ENCODE data around the gene CXCL12. TPM values are rescaled to one million over a fixed set of nuclear protein-coding genes. Genes with fewer than 3 reads are reported as not detected.

The CXCL12 gene
- polyA plus RNA-seq, 1 of the 3 experiments (the other 2 are of a cell fraction) = 4.7 TPM

DNA sequence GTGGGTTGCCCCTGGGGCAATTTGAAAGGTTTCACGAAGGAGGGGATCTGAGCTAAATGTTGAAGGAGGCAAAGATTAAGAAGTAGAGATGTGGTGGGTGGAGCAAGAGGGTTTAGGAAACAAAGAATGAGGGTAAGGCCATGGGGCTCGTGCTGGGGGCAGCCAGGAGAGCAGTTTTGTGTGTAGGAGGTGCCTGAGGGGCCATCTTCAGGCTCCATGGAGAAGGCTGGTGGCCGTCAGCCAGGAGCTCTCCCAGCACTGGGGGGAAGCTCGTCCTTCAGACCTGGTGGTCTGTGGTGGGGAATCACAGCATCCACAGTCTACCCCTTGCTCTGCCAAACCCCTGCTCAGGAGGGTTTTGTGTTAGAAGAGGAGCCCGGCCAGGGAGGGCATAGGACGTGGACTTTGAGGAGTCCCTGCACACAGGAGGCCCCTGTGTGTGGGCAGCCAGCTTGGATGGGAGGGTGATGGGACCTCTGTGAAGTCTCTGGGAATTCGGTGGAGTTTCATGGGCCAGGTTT lies 11.8 kb upstream of the CXCL12 start:
- Histone ChIP-seq H3K4me3 (ENCODE audit: low read depth in 2 of 2, low read length in 1 of 2) (no peak overlapping the region), H3K9me2 (no peaks in the 10 kb centered on the region), H3K79me2 (ENCODE audit: insufficient read depth) (no peaks in the 10 kb centered on the region), H2AFZ (ENCODE audit: low read depth) (no peak overlapping the region), H3F3A (replicated peaks; ENCODE audit: insufficient read depth) (no peaks in the 10 kb centered on the region), H4K20me1 (ENCODE audit: insufficient read depth) (no peaks in the 10 kb centered on the region), H3K27me3 (ENCODE audit: insufficient read depth) (peaks cover 24% of the 10 kb centered on the region), H3K9ac (no peak overlapping the region), H3K9me3 (no peaks in the 10 kb centered on the region), H3K36me3 (replicated peaks in 1 of 2; ENCODE audit: control insufficient read depth in 1 of 2, insufficient read depth in 2 of 2, low read length in 1 of 2) (no peaks in the 10 kb centered on the region), H3K4me1 (ENCODE audit: control insufficient read depth in 1 of 2, insufficient read depth in 2 of 2, low read depth in 1 of 2, low read length in 1 of 2) (peaks cover 0 to 7% of the 10 kb centered on the region in 2 experiments; a peak in 1 of 4 replicates), H3K27ac (ENCODE audit: low read depth in 2 of 2, low read length in 1 of 2) (no peak overlapping the region), H3K4me2 (no peak overlapping the region)
- no peak for TF ChIP-seq RFX5 (IDR thresholded peaks at IDR 0.05; ENCODE audit: low read length)
- TF ChIP-seq NFIC (IDR thresholded peaks at IDR 0.05; ENCODE audit: borderline replicate concordance) = no peak
- TF ChIP-seq, protein P1, sequence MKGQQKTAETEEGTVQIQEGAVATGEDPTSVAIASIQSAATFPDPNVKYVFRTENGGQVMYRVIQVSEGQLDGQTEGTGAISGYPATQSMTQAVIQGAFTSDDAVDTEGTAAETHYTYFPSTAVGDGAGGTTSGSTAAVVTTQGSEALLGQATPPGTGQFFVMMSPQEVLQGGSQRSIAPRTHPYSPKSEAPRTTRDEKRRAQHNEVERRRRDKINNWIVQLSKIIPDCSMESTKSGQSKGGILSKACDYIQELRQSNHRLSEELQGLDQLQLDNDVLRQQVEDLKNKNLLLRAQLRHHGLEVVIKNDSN (IDR thresholded peaks at IDR 0.05; ENCODE audit: borderline replicate concordance, low read depth) = no peak
- TF ChIP-seq CHD2 (IDR thresholded peaks at IDR 0.05; ENCODE audit: low read length, partially characterized antibody) = no peak
- TF ChIP-seq POLR2AphosphoS5 (IDR thresholded peaks at IDR 0.05; ENCODE audit: low read depth, low read length) = no peak
- TF ChIP-seq, protein P2, sequence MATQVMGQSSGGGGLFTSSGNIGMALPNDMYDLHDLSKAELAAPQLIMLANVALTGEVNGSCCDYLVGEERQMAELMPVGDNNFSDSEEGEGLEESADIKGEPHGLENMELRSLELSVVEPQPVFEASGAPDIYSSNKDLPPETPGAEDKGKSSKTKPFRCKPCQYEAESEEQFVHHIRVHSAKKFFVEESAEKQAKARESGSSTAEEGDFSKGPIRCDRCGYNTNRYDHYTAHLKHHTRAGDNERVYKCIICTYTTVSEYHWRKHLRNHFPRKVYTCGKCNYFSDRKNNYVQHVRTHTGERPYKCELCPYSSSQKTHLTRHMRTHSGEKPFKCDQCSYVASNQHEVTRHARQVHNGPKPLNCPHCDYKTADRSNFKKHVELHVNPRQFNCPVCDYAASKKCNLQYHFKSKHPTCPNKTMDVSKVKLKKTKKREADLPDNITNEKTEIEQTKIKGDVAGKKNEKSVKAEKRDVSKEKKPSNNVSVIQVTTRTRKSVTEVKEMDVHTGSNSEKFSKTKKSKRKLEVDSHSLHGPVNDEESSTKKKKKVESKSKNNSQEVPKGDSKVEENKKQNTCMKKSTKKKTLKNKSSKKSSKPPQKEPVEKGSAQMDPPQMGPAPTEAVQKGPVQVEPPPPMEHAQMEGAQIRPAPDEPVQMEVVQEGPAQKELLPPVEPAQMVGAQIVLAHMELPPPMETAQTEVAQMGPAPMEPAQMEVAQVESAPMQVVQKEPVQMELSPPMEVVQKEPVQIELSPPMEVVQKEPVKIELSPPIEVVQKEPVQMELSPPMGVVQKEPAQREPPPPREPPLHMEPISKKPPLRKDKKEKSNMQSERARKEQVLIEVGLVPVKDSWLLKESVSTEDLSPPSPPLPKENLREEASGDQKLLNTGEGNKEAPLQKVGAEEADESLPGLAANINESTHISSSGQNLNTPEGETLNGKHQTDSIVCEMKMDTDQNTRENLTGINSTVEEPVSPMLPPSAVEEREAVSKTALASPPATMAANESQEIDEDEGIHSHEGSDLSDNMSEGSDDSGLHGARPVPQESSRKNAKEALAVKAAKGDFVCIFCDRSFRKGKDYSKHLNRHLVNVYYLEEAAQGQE (IDR thresholded peaks at IDR 0.05; ENCODE audit: low read depth, low read length) = no peak
- ChIA-PET CTCF (interaction anchor here (0.7 to 2.1 kb wide), 3 partner anchors 10 to 706 kb away, joined by 3 to 12 read pairs (median 8); no protein-coding TSS in a partner anchor), POLR2A (no interaction called here)
- 13% methylated on average over 7 of the region's 7 CpGs for WGBS (ENCODE audit: low lambda C conversion rate)
- DNase-seq = no peak

DNA sequence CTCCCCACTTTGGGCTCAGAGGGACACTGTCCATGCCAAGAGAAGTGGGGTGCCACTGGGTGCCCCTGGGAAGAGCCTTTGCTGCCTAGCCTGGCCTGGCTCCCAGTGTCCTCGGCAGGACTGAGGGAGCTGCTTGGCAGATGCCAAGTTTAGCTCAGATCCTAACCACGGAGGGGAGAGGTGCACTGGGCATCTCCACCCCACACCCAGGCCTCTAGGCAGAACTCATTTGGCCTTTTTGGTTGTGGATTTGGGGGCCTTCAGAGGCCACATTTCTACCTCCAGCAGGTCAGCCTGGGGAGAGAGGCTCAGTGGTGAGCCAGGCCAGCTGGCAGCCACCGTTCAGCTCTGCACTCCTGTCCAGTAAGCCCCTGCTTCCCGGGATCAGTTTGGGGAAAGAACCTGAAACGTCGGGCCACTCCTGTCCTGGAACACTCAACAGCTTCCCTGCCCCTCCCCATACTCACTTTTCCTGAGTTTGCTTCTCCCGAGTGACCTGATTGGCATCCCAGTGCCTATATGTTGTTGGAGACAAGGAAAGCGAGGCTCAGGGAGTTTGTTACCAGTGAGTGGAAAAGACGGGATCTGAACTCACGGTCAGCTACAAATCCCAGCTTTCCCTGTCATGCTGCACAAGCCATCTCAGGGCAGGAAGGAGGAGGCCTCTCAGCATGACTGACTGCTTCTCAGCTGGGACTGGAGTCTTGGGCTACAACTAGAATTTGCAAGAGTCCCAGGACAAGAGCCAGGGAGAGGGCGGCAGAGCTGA lies 11.2 kb upstream of the CXCL12 start:
- ChIA-PET POLR2A (no interaction called here), CTCF (interaction anchor here (0.7 to 2.1 kb wide), 5 partner anchors 9 to 706 kb away, joined by 3 to 12 read pairs (median 3); no protein-coding TSS in a partner anchor)
- WGBS (ENCODE audit: low lambda C conversion rate) = 24% methylated on average over 10 of the region's 11 CpGs
- TF ChIP-seq, protein P3, sequence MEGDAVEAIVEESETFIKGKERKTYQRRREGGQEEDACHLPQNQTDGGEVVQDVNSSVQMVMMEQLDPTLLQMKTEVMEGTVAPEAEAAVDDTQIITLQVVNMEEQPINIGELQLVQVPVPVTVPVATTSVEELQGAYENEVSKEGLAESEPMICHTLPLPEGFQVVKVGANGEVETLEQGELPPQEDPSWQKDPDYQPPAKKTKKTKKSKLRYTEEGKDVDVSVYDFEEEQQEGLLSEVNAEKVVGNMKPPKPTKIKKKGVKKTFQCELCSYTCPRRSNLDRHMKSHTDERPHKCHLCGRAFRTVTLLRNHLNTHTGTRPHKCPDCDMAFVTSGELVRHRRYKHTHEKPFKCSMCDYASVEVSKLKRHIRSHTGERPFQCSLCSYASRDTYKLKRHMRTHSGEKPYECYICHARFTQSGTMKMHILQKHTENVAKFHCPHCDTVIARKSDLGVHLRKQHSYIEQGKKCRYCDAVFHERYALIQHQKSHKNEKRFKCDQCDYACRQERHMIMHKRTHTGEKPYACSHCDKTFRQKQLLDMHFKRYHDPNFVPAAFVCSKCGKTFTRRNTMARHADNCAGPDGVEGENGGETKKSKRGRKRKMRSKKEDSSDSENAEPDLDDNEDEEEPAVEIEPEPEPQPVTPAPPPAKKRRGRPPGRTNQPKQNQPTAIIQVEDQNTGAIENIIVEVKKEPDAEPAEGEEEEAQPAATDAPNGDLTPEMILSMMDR (IDR thresholded peaks at IDR 0.05) = no peak
- TF ChIP-seq, protein P4, sequence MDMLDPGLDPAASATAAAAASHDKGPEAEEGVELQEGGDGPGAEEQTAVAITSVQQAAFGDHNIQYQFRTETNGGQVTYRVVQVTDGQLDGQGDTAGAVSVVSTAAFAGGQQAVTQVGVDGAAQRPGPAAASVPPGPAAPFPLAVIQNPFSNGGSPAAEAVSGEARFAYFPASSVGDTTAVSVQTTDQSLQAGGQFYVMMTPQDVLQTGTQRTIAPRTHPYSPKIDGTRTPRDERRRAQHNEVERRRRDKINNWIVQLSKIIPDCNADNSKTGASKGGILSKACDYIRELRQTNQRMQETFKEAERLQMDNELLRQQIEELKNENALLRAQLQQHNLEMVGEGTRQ (IDR thresholded peaks at IDR 0.05; ENCODE audit: borderline replicate concordance, low read depth, low read length) = no peak
- TF ChIP-seq RAD21 (IDR thresholded peaks at IDR 0.05; ENCODE audit: low read length) (no peak), MXI1 (IDR thresholded peaks at IDR 0.05; ENCODE audit: low read depth, low read length) (no peak), TEAD4 (IDR thresholded peaks at IDR 0.05; ENCODE audit: borderline replicate concordance, insufficient read depth) (no peak), FOSL2 (IDR thresholded peaks at IDR 0.05; ENCODE audit: borderline replicate concordance, low read depth) (no peak), JUND (IDR thresholded peaks at IDR 0.05) (no peak)
- TF ChIP-seq, protein P5, sequence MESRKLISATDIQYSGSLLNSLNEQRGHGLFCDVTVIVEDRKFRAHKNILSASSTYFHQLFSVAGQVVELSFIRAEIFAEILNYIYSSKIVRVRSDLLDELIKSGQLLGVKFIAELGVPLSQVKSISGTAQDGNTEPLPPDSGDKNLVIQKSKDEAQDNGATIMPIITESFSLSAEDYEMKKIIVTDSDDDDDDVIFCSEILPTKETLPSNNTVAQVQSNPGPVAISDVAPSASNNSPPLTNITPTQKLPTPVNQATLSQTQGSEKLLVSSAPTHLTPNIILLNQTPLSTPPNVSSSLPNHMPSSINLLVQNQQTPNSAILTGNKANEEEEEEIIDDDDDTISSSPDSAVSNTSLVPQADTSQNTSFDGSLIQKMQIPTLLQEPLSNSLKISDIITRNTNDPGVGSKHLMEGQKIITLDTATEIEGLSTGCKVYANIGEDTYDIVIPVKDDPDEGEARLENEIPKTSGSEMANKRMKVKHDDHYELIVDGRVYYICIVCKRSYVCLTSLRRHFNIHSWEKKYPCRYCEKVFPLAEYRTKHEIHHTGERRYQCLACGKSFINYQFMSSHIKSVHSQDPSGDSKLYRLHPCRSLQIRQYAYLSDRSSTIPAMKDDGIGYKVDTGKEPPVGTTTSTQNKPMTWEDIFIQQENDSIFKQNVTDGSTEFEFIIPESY (IDR thresholded peaks at IDR 0.05; ENCODE audit: borderline replicate concordance, low read depth) = no peak

More for the DNA sequence above, 11.2 kb upstream of the CXCL12 start:
- no peak overlapping the region for H3K4me3 ChIP-seq (ENCODE audit: low read depth in 2 of 2, low read length in 1 of 2)
- DNase-seq = no peak
- H3K36me3 ChIP-seq (replicated peaks in 1 of 2; ENCODE audit: control insufficient read depth in 1 of 2, insufficient read depth in 2 of 2, low read length in 1 of 2) = no peaks in the 10 kb centered on the region
- H3K79me2 ChIP-seq (ENCODE audit: insufficient read depth) = no peaks in the 10 kb centered on the region
- no peak overlapping the region for H2AFZ ChIP-seq (ENCODE audit: low read depth)
- H4K20me1 ChIP-seq (ENCODE audit: insufficient read depth) = no peaks in the 10 kb centered on the region
- H3K9me2 ChIP-seq = no peaks in the 10 kb centered on the region
- H3F3A ChIP-seq (replicated peaks; ENCODE audit: insufficient read depth) = no peaks in the 10 kb centered on the region
- no peak overlapping the region for H3K9ac ChIP-seq
- peaks cover 0 to 7% of the 10 kb centered on the region in 2 experiments; a peak in 1 of 4 replicates for H3K4me1 ChIP-seq (ENCODE audit: control insufficient read depth in 1 of 2, insufficient read depth in 2 of 2, low read depth in 1 of 2, low read length in 1 of 2)
- no peak overlapping the region for H3K4me2 ChIP-seq
- no peaks in the 10 kb centered on the region for H3K9me3 ChIP-seq
- peaks cover 30% of the 10 kb centered on the region for H3K27me3 ChIP-seq (ENCODE audit: insufficient read depth)
- H3K27ac ChIP-seq (ENCODE audit: low read depth in 2 of 2, low read length in 1 of 2) = no peak overlapping the region
